ENCODE results near the gene KLK10.

- TF ChIP-seq POLR2A (IDR thresholded peaks at IDR 0.05) (no peak), CTCF (IDR thresholded peaks at IDR 0.05 in 4 of 5, conservative IDR thresholded peaks at IDR 0.05 in 1 of 5) (no peak)
Measured at GRCh38 chr19:51055866-51056265, 36.4 kb upstream of the KLK10 start.
